Bladder microvascular endothelial cell (primary cell): ENCODE measurements around the gene USP49. TPM values are rescaled to one million over a fixed set of nuclear protein-coding genes. Genes with fewer than 3 reads are reported as not detected.

Experiments used
- total RNA-seq: library from RNA; depleted of rRNA; stranded (reverse); fragments of >200 nt; gene quantifications from 2 replicates; pipeline ENCODE4 v1.2.3, GENCODE V29; 2014

The USP49 gene
- 1.3 and 5.0 TPM in 2 replicates for total RNA-seq

DNA sequence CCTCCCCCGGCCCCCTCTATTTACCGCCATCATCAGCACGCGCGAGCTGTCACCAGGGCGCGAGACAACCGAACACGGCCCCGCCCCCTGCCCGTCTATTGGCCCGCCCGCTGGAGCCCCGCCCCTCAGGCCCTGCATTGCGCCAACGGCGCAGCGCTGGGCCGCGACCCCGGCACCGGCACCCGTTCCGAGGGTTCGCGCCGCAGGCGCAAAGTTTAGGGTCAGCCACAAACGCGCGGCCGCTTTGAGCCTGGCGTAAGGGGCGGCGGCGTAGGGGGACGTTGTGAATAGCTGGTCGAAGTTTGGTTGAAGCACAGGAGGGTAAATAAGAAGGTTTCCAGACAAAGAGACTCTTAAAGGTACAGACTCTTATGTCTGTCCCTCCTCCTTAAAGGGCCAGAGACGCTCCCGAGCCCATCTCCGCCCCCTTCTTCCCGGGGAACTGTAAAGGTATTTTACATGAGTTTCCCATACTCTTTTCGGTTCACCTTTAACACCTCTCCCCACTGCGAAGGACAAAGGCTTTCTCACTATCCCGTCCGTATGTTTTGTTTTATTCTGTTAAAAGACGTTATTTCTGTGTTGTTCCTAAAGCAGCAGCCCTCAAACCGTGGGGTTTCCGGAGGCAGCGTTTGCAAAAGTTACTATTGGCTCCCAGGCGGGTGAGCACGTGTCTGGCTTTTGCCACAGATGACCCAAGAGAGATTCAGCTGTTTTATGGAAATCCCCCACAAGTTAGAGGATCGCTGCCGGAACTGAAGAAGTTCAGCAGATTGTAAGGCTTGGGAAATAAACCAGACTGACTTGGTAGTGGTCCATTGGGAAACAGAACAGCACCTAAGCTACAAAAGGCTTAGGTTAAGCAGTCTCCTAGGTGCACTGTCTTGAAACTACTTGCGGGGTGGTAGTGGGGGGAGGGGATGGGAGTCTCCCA lies at the start of gene USP49:
Gene USP49, minus strand, starts transcription at position 76 of the 934 bp plus-strand sequence. CDS start 88,392 bp downstream, outside the sequence.

DNA sequence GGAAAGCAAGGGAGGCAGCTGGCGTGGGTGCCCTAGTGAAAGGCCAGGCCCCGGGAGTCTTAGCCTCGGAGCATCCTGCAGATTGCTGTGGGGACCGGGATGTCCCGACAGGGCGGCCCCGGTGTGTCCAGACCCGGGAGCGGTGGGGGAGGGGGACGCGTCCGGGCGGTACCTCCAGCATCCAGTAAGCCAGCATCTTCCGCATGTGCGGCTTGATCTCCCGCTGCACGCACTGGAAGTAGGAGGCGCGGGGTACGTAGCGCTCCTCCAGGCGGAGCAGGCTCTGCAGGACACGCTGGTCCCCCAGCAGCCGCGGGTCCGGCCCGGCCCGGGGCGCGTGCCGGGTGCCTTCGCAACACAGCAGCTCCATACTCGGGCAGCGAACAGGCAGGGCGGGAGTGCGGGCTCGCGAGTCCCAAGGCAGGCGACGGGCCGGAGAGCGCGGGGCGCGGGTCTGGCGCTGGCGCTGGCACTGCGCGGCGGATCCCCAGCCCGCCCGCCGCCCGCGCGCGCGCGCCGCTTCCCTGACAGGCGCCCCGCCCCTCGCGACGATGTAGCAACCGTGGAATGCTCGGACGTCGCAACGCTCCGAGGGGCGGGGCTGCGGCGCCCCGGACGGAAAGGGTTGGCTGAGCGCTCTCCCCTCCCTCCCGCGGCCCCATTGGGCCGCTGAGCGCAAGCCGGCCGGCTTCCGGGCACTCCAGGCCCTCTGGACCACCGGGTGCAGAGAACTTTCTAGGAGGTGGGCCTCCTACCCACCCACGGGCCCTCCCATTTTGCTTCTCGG lies 46.3 kb upstream of the USP49 start, which contains the start of gene CCND3:
Gene CCND3, minus strand, starts transcription at position 529 of the 787 bp plus-strand sequence. Its CDS starts 159 bp downstream, at position 370.

DNA sequence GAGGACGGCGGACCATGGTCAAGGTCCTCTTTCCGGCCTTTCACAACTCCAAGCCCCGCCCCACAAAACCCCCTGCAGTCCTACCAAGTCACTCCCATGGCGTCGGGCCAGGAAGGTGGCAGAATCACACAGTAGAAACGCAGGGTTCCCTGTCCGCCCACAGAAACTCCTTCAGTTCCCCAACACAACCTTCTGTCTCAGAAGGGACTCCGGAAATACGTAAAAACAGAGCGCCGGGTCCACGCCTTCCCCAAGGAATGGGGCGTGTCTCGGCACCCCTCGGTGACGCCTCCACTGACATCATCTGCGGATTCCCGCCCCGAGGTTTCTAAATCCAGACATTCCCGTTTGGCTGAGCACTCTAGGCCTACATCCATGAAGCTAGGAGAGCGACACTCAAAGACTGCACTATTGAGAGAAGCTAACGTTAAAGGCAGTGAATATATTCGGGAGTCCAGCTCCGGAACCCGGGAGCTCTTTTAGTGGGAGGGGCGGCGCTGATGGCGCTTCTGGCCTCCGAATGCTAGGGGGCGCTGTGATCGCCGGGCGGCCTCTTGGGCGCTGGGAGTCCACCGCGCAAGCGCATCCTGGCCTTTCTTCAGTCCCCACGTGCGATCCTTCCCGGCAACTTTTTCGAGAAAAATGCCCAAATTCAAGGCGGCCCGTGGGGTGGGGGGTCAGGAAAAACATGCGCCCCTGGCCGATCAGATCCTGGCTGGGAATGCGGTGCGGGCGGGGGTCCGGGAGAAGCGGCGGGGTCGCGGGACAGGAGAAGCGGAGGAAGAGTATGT lies 25.9 kb upstream of the USP49 start, which contains the start of the genes BYSL and MED20:
Gene BYSL, plus strand, starts transcription at position 579 of the 791 bp plus-strand sequence. Its CDS starts 64 bp downstream, at position 643.
Gene MED20, minus strand, starts transcription at position 219 of the 791 bp plus-strand sequence. Its CDS starts 121 bp downstream, at position 98.

GRCh38 chr6:41787219-41787917 lies 107.8 kb downstream of the USP49 start, which contains the start of gene TOMM6:
TOMM6 (plus strand) TSS chr6:41787694; CDS start chr6:41787698, 4 bp downstream.

DNA sequence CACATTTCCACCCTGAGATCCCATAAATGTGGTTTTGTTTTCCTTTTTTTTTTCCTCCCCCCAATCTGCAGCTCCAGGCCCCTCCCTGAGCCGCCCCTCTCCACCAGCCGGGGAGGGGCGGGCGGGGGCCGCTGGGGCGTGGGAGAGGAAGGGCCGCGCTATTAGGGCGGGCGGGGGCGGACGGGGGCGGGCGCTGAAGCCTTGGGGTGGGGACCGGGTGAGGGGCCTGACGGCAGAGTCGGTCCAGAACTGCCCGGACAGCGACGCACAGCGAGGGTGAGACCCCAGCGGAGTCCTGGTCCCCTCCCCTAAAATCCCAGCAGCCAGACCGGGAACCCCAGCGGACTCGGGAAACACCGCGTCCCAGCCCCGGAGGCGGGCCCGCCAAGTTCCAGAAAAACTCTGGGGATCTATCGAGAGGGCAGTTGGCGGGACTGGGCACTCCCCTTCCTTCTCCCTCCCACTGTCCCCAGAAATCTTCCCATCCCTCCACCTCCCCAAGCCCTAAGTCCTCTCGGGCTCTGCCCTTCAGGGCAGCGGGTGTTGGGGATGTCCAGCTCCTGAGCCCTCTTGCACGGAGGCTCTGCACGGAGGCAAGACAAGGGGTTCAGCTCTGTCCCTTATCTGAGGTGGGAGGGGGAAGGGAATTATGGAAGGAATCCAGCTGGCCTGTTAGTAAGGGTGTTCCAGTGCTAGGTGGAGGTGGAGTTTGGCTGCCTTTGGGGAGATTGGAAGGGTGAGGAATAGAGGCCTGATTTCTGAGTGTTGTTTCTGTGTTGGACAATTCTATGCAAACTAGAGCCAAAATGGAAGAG lies 114.4 kb downstream of the USP49 start, which contains the start of gene PRICKLE4:
Gene PRICKLE4, plus strand, starts transcription at position 232 of the 815 bp plus-strand sequence. CDS start 2,692 bp downstream, outside the sequence.

GRCh38 chr6:41779788-41780550 lies 115.2 kb downstream of the USP49 start, which contains the start of gene FRS3:
FRS3 (minus strand) TSS chr6:41779900; CDS start chr6:41776987, 2,913 bp downstream.

DNA sequence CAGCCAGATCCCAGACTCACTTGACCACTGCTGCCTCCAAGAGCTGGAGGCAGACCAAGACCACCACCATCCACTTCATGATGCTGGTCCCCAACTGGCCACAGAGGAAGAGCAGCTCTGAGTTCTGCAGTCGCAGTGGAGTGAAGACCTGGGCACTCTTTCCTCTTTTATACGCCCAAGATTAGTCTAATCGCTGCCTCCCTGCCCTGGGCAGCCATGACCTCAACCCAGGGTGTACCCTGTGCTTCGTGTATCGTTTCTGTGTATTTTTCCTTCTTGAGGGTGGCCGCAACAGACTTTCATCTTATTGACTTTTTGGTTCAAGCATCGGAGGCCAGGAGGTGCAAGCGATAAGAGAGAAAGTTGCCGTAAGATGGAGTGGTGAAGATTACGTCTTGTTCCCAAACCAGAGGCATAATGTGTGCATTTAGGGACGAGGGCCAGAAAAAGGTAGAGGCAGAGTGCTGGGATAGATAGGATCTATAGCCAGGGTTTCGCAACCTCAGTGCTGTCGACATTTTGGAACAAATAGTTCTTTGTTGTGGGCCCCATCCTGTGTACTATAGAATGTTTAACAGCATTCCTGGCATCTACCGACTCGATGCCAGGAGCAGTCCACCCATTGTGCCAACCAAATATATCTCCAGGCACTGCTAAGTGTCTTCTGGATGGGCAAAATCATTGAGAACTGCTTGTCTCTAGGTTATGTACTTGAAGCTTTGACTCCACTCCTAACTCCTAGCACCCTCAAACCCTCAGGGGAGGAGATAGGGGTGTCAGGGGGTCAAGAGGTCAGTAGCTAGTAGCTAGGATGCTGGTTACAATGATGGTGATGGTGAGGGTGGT lies 147.7 kb downstream of the USP49 start, which contains the start of gene PGC:
Gene PGC, minus strand, starts transcription at position 142 of the 846 bp plus-strand sequence. Its CDS starts 63 bp downstream, at position 79.

Other genes with a start within 250 kb of the USP49 start
- 3.5 and 3.6 TPM in 2 replicates for gene TFEB, start 159.8 kb downstream of the USP49 start, total RNA-seq
- not detected in 2 replicates for gene PGC, start 148.0 kb downstream of the USP49 start, total RNA-seq
- gene FRS3, start 115.5 kb downstream of the USP49 start, total RNA-seq: 0.97 and 3.5 TPM in 2 replicates
- 2.3 and 6.2 TPM in 2 replicates for gene PRICKLE4, start 114.6 kb downstream of the USP49 start, total RNA-seq
- 30.8 and 50.0 TPM in 2 replicates for gene TOMM6, start 107.7 kb downstream of the USP49 start, total RNA-seq
- 21.7 and 39.1 TPM in 2 replicates for gene MED20, start 25.8 kb upstream of the USP49 start, total RNA-seq
- 18.5 and 39.7 TPM in 2 replicates for gene BYSL, start 26.1 kb upstream of the USP49 start, total RNA-seq
- gene CCND3, start 46.4 kb upstream of the USP49 start, total RNA-seq: 48.1 and 62.5 TPM in 2 replicates
- gene TAF8, start 155.1 kb upstream of the USP49 start, total RNA-seq: 12.8 and 19.7 TPM in 2 replicates
- 0.06 and 0.65 TPM in 2 replicates for gene C6orf132, start 247.2 kb upstream of the USP49 start, total RNA-seq